ENCODE data around the gene WDR5.

DNA sequence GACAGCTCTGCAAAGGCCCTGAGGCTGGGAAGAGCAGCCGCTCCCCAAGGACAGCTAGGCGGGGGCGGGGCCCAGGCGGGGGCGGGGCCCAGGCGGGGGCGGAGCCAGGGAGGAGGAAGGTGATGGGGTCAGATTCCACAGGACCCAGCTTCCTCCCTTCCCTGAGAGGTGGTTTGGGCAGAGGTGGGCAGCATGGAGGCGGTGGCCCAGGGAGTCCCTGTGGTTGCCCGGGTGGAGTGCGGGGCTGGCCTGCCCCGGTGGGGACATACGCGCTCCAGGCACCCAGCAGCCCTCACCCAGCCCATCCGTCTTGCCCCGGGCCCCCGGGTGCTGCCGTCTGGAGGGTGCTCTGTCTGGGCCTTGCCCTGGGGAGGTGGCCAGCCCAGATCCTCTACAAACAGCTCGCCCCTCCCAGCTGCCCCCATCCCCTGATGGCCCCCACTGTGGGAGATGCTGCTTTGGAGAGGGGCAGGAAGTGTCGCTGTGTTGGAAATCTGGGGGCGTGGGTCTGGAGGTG, 39.5 kb downstream of the WDR5 start:
- TF ChIP-seq CTCF (IDR thresholded peaks at IDR 0.05; ENCODE audit: poor library complexity) = no peak
- TF ChIP-seq EZH2 (IDR thresholded peaks at IDR 0.05; ENCODE audit: borderline replicate concordance) = no peak
- no peak for TF ChIP-seq EZH2phosphoT487 (IDR thresholded peaks at IDR 0.05; ENCODE audit: low read depth, severe bottlenecking, unreplicated experiment)

Measured in hepatocyte (in vitro differentiated cells).